HUDEP-2 (cell line): ENCODE results near the gene KCNT1.

Experiments
- DNase-seq, 76 experiments: peaks; one replicate each; lab custom pipeline; 2025; ENCODE audit not compliant: unreplicated experiment in 76 of 76; lab: John Stamatoyannopoulos, UW

KCNT1 gene

DNA sequence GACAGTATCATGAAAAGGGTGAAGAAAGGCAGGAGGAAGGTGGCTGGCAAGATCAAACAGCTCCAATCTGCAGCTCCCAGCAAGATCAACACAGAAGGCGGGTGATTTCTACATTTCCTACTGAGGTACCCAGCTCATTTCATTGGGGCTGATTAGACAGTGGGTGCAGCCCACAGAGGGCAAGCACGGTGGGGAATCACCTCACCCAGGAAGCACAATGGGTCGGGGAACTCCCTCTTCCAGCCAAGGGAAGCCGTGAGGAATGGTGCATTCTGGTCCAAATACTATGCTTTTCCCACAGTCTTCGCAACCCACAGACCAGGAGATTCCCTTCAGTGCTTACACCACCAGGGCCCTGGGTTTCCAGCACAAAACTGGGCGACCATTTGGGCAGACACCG is 138.6 kb downstream of the KCNT1 start:
- DNase-seq = no peak
